SK-N-SH (cell line): ENCODE measurements around the gene SYNE1. TPM values are rescaled to one million over a fixed set of nuclear protein-coding genes. Genes with fewer than 3 reads are reported as not detected.

Experiments
- CTCF ChIA-PET: fragments of 300-600, 350-600 bp; formaldehyde crosslinking; extraction: SDS; loops from one replicate; lab custom pipeline; 2021; lab: Yijun Ruan, JAX
- POLR2A ChIA-PET: fragments of 350-600 bp; sonication (Branson Sonifier 250); formaldehyde crosslinking; extraction: SDS; loops from one replicate; lab custom pipeline; 2020; ENCODE audit warnings: antibody characterized with exemption, inconsistent platforms; lab: Yijun Ruan, JAX
- DNase-seq: peaks from one replicate; pipeline ENCODE4 v3.0.0; 2012
- H2AFZ ChIP-seq: fragments of 200-600 bp; sonication (generic); 2 replicates; pipeline ENCODE4 v1.8.1; 2016; ENCODE audit warnings: antibody characterized with exemption, mild to moderate bottlenecking, low read depth
- H3F3A ChIP-seq: fragments of 200-600 bp; sonication (generic); replicated peaks from 2 replicates; pipeline ENCODE3; 2016; ENCODE audit warnings: antibody characterized with exemption, mild to moderate bottlenecking; ENCODE audit not compliant: insufficient read depth
- H3K27ac ChIP-seq, 2 experiments: fragments of 200-500 bp in 1 of 2; fragments of 200-600 bp in 1 of 2; sonication (Bioruptor generic) in 1 of 2; sonication (generic), shearing (Covaris generic) in 1 of 2; 2 replicates each; pipeline versions ENCODE4 v1.5.1 to v1.6.1; 2014 to 2016; ENCODE audit warnings: low read depth in 2 of 2, inconsistent platforms in 1 of 2, low read length in 1 of 2, mild to moderate bottlenecking in 1 of 2, mixed read lengths in 1 of 2
- H3K27me3 ChIP-seq: fragments of 200-600 bp; sonication (generic), shearing (Covaris generic); 2 replicates; pipeline ENCODE4 v1.6.1; 2016; ENCODE audit warnings: mixed run types; ENCODE audit not compliant: insufficient read depth
- H3K36me3 ChIP-seq, 2 experiments: fragments of 200-500 bp in 1 of 2; fragments of 200-600 bp in 1 of 2; sonication (Bioruptor generic) in 1 of 2; sonication (generic) in 1 of 2; replicated peaks in 1 of 2; 2 replicates each; pipeline versions ENCODE3 to v1.5.1; 2014 to 2016; ENCODE audit warnings: low read length in 1 of 2, mild to moderate bottlenecking in 1 of 2; ENCODE audit not compliant: insufficient read depth in 2 of 2, control insufficient read depth in 1 of 2
- H3K4me1 ChIP-seq, 2 experiments: fragments of 200-500 bp in 1 of 2; fragments of 200-600 bp in 1 of 2; sonication (Bioruptor generic) in 1 of 2; sonication (generic), shearing (Covaris generic) in 1 of 2; 2 replicates each; pipeline versions ENCODE4 v1.5.1 to v1.6.1; 2014 to 2016; ENCODE audit warnings: low read depth in 1 of 2, low read length in 1 of 2, mixed run types in 1 of 2; ENCODE audit not compliant: insufficient read depth in 2 of 2, control insufficient read depth in 1 of 2
- H3K4me2 ChIP-seq: fragments of 200-600 bp; sonication (generic), shearing (Covaris generic); 2 replicates; pipeline ENCODE4 v1.6.1; 2017; ENCODE audit warnings: mixed run types
- H3K4me3 ChIP-seq, 2 experiments: fragments of 200-500 bp in 1 of 2; fragments of 200-600 bp in 1 of 2; sonication (Bioruptor generic) in 1 of 2; sonication (generic), shearing (Covaris generic) in 1 of 2; 2 replicates each; pipeline versions ENCODE4 v1.5.1 to v1.8.1; 2014 to 2016; ENCODE audit warnings: low read depth in 2 of 2, inconsistent platforms in 1 of 2, low read length in 1 of 2, mild to moderate bottlenecking in 1 of 2, mixed read lengths in 1 of 2, moderate library complexity in 1 of 2
- H3K79me2 ChIP-seq: fragments of 200-600 bp; sonication (generic); 2 replicates; pipeline ENCODE4 v1.8.1; 2017; ENCODE audit warnings: mild to moderate bottlenecking; ENCODE audit not compliant: insufficient read depth
- H3K9ac ChIP-seq: fragments of 200-600 bp; sonication (generic); 2 replicates; pipeline ENCODE4 v1.6.1; 2017; ENCODE audit warnings: mixed run types
- H3K9me2 ChIP-seq: fragments of 200-600 bp; sonication (generic); 2 replicates; pipeline ENCODE4 v1.6.1; 2017; ENCODE audit warnings: mixed run types
- H3K9me3 ChIP-seq: fragments of 200-600 bp; sonication (generic); 2 replicates; pipeline ENCODE4 v1.6.1; 2017; ENCODE audit warnings: mixed run types, mild to moderate bottlenecking, moderate library complexity
- H4K20me1 ChIP-seq: fragments of 200-600 bp; sonication (generic); 2 replicates; pipeline ENCODE4 v1.6.1; 2017; ENCODE audit warnings: mild to moderate bottlenecking, mixed run types; ENCODE audit not compliant: insufficient read depth
- CHD2 ChIP-seq: fragments of 150-350 bp; IDR thresholded peaks from 2 replicates; pipeline ENCODE4 v1.6.1; 2018; ENCODE audit warnings: low read length; ENCODE audit not compliant: partially characterized antibody
- FOSL2 ChIP-seq: IDR thresholded peaks from 2 replicates; pipeline ENCODE4 v1.4.0; 2012; ENCODE audit warnings: low read depth, mild to moderate bottlenecking, moderate library complexity, borderline replicate concordance
- GATA2 ChIP-seq: sonication (generic); formaldehyde crosslinking; IDR thresholded peaks from 2 replicates; pipeline ENCODE4 v1.5.0; 2020; ENCODE audit warnings: mild to moderate bottlenecking, missing genetic modification reagents
- MEF2A ChIP-seq: IDR thresholded peaks from 2 replicates; pipeline ENCODE4 v1.4.0; 2012; ENCODE audit warnings: low read depth, borderline replicate concordance
- MXI1 ChIP-seq: IDR thresholded peaks from 2 replicates; pipeline ENCODE4 v1.6.1; 2012; ENCODE audit warnings: mild to moderate bottlenecking, low read depth, low read length, improper control_type of control experiment
- TEAD4 ChIP-seq: IDR thresholded peaks from 2 replicates; pipeline ENCODE4 v1.4.0; 2012; ENCODE audit warnings: mild to moderate bottlenecking, borderline replicate concordance; ENCODE audit not compliant: insufficient read depth
- WGBS: methylation state at CpG from one replicate; pipeline ENCODE4 v1.1.6; 2017; ENCODE audit warnings: low lambda C conversion rate; 5-methylcytosine and 5-hydroxymethylcytosine counted together
- polyA plus RNA-seq, 3 experiments: library from polyadenylated mRNA; depleted of rRNA; stranded (reverse); fragments of >200 nt; gene quantifications; 2 replicates each; pipeline ENCODE4 v1.2.3, GENCODE V29; 2012
- TF ChIP-seq, protein P1 (sequence below): fragments of 150-350 bp; IDR thresholded peaks from 2 replicates; pipeline ENCODE4 v1.6.1; 2016; ENCODE audit warnings: mild to moderate bottlenecking, low read depth, low read length
- TF ChIP-seq, protein P2 (sequence below): IDR thresholded peaks from 2 replicates; pipeline ENCODE4; 2012
- TF ChIP-seq, protein P3 (sequence below): IDR thresholded peaks from 2 replicates; pipeline ENCODE4 v1.4.0; 2012; ENCODE audit warnings: low read depth, borderline replicate concordance
- TF ChIP-seq, protein P4 (sequence below): fragments of 200-600 bp; sonication (generic); IDR thresholded peaks from 2 replicates; pipeline ENCODE4 v1.6.1; 2017; ENCODE audit warnings: antibody characterized with exemption, mild to moderate bottlenecking, moderate library complexity

SYNE1 gene
- polyA plus RNA-seq, 1 of the 3 experiments (the other 2 are of a cell fraction): 31.1 TPM

DNA sequence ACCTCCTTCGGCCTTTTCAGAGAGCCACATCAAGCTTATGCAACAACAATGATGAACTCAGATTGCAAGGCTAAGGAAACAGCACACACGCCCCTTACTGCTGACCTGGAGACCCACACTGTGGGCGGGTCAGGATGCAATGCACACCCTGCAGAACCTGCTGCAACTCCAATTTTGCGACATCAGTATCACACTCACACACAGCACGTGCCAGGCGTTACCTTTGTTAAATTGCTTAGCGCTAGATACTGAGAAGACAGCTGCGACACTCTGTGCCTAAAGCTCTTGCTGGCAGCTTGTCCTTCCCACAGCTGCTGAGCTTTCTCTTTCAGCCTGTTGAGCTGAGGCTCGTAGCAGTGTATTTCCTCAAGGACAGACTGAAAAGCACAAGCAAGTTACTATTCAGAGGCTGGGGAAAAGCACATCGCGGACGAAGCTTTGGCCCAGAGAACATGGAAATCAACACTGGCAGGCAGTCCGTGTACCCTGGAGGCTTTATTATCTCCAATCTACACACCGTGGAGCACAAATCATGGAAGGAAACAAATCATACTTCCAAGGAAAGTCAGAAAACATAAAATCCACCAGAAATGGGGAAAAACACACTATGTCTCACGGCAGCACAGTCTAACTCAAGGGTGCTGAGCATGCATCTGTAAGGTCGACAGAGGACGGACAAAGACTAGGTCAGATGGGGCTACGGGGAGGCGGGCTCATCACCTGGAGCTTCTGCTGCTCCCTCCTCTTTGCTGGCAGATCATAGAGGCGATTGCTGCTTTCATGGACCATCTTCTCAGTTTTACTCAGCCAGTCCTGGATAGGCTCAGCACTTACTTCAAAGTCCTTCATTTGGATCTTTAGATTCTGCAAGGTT, 268.2 kb downstream of the SYNE1 start:
- Histone ChIP-seq H2AFZ (no peak overlapping the region), H3K4me3 (no peak overlapping the region), H3K27me3 (no peaks in the 10 kb centered on the region), H3F3A (no peaks in the 10 kb centered on the region), H4K20me1 (no peaks in the 10 kb centered on the region), H3K36me3 (peaks cover 56 to 88% of the 10 kb centered on the region in 2 experiments), H3K9me3 (no peaks in the 10 kb centered on the region), H3K4me2 (no peak overlapping the region), H3K79me2 (peaks cover 11% of the 10 kb centered on the region), H3K4me1 (peaks cover 0 to 6% of the 10 kb centered on the region in 2 experiments; a peak in 1 of 4 replicates), H3K27ac (no peak overlapping the region), H3K9ac (no peak overlapping the region), H3K9me2 (no peaks in the 10 kb centered on the region)
- DNase-seq: no peak
- TF ChIP-seq, protein P1, sequence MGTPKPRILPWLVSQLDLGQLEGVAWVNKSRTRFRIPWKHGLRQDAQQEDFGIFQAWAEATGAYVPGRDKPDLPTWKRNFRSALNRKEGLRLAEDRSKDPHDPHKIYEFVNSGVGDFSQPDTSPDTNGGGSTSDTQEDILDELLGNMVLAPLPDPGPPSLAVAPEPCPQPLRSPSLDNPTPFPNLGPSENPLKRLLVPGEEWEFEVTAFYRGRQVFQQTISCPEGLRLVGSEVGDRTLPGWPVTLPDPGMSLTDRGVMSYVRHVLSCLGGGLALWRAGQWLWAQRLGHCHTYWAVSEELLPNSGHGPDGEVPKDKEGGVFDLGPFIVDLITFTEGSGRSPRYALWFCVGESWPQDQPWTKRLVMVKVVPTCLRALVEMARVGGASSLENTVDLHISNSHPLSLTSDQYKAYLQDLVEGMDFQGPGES: no peak
- TF ChIP-seq CHD2 (no peak), MEF2A (no peak), FOSL2 (no peak), TEAD4 (no peak), MXI1 (no peak), GATA2 (CRISPR knock-in tag) (no peak)
- TF ChIP-seq, protein P2, sequence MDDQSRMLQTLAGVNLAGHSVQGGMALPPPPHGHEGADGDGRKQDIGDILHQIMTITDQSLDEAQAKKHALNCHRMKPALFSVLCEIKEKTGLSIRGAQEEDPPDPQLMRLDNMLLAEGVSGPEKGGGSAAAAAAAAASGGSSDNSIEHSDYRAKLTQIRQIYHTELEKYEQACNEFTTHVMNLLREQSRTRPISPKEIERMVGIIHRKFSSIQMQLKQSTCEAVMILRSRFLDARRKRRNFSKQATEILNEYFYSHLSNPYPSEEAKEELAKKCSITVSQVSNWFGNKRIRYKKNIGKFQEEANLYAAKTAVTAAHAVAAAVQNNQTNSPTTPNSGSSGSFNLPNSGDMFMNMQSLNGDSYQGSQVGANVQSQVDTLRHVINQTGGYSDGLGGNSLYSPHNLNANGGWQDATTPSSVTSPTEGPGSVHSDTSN: no peak
- TF ChIP-seq, protein P3, sequence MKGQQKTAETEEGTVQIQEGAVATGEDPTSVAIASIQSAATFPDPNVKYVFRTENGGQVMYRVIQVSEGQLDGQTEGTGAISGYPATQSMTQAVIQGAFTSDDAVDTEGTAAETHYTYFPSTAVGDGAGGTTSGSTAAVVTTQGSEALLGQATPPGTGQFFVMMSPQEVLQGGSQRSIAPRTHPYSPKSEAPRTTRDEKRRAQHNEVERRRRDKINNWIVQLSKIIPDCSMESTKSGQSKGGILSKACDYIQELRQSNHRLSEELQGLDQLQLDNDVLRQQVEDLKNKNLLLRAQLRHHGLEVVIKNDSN: no peak
- TF ChIP-seq, protein P4, sequence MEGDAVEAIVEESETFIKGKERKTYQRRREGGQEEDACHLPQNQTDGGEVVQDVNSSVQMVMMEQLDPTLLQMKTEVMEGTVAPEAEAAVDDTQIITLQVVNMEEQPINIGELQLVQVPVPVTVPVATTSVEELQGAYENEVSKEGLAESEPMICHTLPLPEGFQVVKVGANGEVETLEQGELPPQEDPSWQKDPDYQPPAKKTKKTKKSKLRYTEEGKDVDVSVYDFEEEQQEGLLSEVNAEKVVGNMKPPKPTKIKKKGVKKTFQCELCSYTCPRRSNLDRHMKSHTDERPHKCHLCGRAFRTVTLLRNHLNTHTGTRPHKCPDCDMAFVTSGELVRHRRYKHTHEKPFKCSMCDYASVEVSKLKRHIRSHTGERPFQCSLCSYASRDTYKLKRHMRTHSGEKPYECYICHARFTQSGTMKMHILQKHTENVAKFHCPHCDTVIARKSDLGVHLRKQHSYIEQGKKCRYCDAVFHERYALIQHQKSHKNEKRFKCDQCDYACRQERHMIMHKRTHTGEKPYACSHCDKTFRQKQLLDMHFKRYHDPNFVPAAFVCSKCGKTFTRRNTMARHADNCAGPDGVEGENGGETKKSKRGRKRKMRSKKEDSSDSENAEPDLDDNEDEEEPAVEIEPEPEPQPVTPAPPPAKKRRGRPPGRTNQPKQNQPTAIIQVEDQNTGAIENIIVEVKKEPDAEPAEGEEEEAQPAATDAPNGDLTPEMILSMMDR: no peak
- WGBS: 88% methylated on average over 18 of the region's 20 CpGs
- ChIA-PET CTCF (interaction anchor here (1.3 to 2.2 kb wide), 3 partner anchors 9 to 31 kb away, joined by 3 to 12 read pairs (median 8); no protein-coding TSS in a partner anchor), POLR2A (no interaction called here)
